Rectal smooth muscle tissue (tissue), 1 donor: ENCODE data around the gene PPP1R9A.

Experiments used
- H3K27ac ChIP-seq: one replicate; pipeline ENCODE4 v1.7.0; 2013; ENCODE audit warnings: low read depth, low read length, inconsistent platforms
- H3K27me3 ChIP-seq: one replicate; pipeline ENCODE4 v1.7.0; 2013; ENCODE audit warnings: low read length; ENCODE audit not compliant: control insufficient read depth, insufficient read depth
- H3K36me3 ChIP-seq: one replicate; pipeline ENCODE4 v1.7.0; 2013; ENCODE audit warnings: low read length; ENCODE audit not compliant: control insufficient read depth, insufficient read depth
- H3K4me1 ChIP-seq: one replicate; pipeline ENCODE4 v1.7.0; 2013; ENCODE audit warnings: low read length; ENCODE audit not compliant: control insufficient read depth, insufficient read depth
- H3K4me3 ChIP-seq: one replicate; pipeline ENCODE4 v1.7.0; 2013; ENCODE audit warnings: low read length
- H3K9ac ChIP-seq: one replicate; pipeline ENCODE4 v1.7.0; 2013; ENCODE audit warnings: low read length

Gene PPP1R9A

DNA sequence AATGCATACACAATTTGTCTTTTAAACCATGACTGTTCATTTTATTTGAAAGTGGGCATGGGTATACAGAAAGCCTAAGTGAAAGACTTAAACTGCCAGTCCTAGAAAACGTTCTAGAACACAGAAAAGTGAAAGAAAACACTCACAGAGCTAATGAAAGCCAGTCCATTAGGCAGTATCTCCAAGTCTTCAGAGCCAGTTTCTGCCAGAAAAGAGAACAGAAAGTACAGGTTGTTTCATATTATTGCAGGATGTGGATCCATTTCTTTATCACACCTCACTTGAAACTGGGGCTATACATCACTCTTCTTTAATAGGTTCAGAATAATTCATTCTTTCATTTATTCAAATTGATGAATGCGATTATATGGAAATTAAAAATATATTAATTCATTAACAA, 409.2 kb downstream of the PPP1R9A start:
- H3K27ac ChIP-seq: no peak overlapping the region
- no peaks in the 10 kb centered on the region for H3K27me3 ChIP-seq
- H3K9ac ChIP-seq: no peak overlapping the region
- no peak overlapping the region for H3K4me3 ChIP-seq
- H3K36me3 ChIP-seq: no peaks in the 10 kb centered on the region
- no peaks in the 10 kb centered on the region for H3K4me1 ChIP-seq

GRCh38 chr7:95317546-95317945, 410.2 kb downstream of the PPP1R9A start:
- Histone ChIP-seq H3K27ac (no peak overlapping the region), H3K9ac (no peak overlapping the region), H3K36me3 (no peaks in the 10 kb centered on the region), H3K27me3 (no peaks in the 10 kb centered on the region), H3K4me1 (no peaks in the 10 kb centered on the region), H3K4me3 (no peak overlapping the region)

DNA sequence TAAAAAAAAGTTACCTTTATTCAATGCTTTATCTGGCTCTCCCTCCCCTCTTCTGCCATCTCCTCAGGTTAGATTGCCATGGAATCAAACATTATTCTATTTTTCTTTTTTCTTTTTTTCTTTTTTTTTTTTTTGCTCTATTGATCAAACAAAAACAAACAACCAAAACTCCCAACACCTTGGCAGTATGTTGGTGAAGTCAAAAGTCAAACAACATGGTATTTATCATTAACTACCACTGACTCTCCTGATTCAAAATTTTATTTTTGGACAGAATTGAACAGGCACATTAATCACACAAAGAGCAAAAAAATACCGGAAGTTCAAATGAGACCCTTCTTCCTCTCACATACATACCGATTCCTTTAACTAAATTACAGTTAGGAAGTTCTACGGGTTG, 410.6 kb downstream of the PPP1R9A start:
- no peak overlapping the region for H3K4me3 ChIP-seq
- H3K27ac ChIP-seq: no peak overlapping the region
- no peak overlapping the region for H3K9ac ChIP-seq
- H3K4me1 ChIP-seq: no peaks in the 10 kb centered on the region
- H3K27me3 ChIP-seq: no peaks in the 10 kb centered on the region
- no peaks in the 10 kb centered on the region for H3K36me3 ChIP-seq

DNA sequence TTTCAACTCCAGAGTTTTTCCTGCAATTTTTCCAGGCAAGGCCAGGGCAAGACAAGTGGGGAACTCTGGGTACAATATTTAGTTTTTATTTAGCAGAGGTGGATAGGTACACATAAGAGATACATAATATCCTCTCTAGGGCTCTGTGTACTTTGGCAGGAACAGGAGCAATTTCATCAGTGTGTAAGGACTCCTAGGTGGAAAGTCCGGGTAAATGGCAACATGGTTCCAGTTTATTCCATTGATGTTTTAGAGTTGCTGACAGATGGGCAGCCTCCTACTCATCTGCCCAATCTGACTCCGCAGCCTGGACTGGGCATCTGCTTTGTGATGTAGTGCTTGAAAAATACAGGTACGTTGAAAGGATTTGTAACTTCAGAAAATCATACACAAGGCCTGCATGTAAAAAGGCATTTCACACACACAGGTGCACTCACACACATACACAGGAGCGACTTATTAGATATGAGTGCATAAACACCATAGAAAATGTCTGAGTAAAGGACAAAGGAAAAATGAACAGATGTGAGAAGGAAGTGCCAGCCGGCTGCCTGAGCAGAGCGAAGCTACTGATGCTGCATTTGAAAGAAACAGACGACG, 411.2 kb downstream of the PPP1R9A start:
- no peaks in the 10 kb centered on the region for H3K36me3 ChIP-seq
- H3K9ac ChIP-seq: no peak overlapping the region
- no peak overlapping the region for H3K27ac ChIP-seq
- no peak overlapping the region for H3K4me3 ChIP-seq
- H3K4me1 ChIP-seq: no peaks in the 10 kb centered on the region
- no peaks in the 10 kb centered on the region for H3K27me3 ChIP-seq

DNA sequence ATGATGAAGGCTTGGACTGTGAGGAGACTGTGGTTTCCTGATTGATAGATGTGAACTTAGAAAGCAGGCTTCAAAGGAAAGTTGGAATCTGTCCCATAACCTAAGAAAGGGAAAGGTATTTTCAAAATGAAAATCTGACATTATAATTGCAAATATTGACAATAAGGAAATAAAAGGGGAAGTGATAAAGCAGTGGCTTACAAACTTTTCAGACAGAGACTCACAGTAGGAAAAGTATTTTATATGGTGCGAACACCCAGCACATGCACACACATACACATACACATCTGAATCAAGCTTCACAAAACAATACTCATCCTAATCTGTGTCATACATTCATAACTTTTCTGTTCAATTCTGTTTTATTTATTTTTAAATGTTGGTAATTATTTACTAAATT, 412.2 kb downstream of the PPP1R9A start:
- H3K27ac ChIP-seq: no peak overlapping the region
- H3K9ac ChIP-seq: no peak overlapping the region
- no peaks in the 10 kb centered on the region for H3K27me3 ChIP-seq
- H3K4me1 ChIP-seq: no peaks in the 10 kb centered on the region
- no peaks in the 10 kb centered on the region for H3K36me3 ChIP-seq
- no peak overlapping the region for H3K4me3 ChIP-seq

- Histone ChIP-seq H3K9ac (no peak overlapping the region), H3K27me3 (no peaks in the 10 kb centered on the region), H3K27ac (no peak overlapping the region), H3K4me1 (no peaks in the 10 kb centered on the region), H3K36me3 (no peaks in the 10 kb centered on the region), H3K4me3 (no peak overlapping the region)
Observed at GRCh38 chr7:95320651-95321050, 413.3 kb downstream of the PPP1R9A start.

GRCh38 chr7:95321720-95322119, 414.3 kb downstream of the PPP1R9A start:
- H3K9ac ChIP-seq: no peak overlapping the region
- H3K27me3 ChIP-seq: no peaks in the 10 kb centered on the region
- H3K27ac ChIP-seq: no peak overlapping the region
- no peaks in the 10 kb centered on the region for H3K36me3 ChIP-seq
- H3K4me3 ChIP-seq: no peak overlapping the region
- no peaks in the 10 kb centered on the region for H3K4me1 ChIP-seq

DNA sequence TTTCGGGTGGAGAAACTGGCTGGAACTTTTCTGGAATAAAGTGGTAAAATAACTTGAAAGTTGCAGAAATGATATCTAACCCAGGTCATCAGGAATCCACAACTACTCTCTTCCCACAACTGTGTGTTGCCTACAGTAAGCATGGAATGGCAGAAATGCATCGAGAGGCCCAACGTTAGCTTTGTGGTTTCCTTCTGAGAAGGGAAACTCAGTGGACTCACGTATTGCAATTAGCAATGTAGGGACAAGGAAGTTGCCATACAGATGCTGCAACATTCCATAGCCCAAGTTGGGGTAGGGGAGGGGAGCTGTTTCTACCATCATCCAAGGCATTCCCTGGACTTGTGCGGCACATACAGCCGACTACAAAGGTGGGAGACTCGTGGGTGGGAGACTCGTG, 415.0 kb downstream of the PPP1R9A start:
- no peak overlapping the region for H3K9ac ChIP-seq
- H3K36me3 ChIP-seq: no peaks in the 10 kb centered on the region
- no peaks in the 10 kb centered on the region for H3K27me3 ChIP-seq
- H3K4me1 ChIP-seq: no peaks in the 10 kb centered on the region
- H3K27ac ChIP-seq: no peak overlapping the region
- no peak overlapping the region for H3K4me3 ChIP-seq

- no peak overlapping the region for H3K9ac ChIP-seq
- H3K4me1 ChIP-seq: no peaks in the 10 kb centered on the region
- H3K4me3 ChIP-seq: no peak overlapping the region
- no peaks in the 10 kb centered on the region for H3K27me3 ChIP-seq
- no peaks in the 10 kb centered on the region for H3K36me3 ChIP-seq
- H3K27ac ChIP-seq: no peak overlapping the region
Observed at GRCh38 chr7:95322854-95323253, 415.5 kb downstream of the PPP1R9A start.

DNA sequence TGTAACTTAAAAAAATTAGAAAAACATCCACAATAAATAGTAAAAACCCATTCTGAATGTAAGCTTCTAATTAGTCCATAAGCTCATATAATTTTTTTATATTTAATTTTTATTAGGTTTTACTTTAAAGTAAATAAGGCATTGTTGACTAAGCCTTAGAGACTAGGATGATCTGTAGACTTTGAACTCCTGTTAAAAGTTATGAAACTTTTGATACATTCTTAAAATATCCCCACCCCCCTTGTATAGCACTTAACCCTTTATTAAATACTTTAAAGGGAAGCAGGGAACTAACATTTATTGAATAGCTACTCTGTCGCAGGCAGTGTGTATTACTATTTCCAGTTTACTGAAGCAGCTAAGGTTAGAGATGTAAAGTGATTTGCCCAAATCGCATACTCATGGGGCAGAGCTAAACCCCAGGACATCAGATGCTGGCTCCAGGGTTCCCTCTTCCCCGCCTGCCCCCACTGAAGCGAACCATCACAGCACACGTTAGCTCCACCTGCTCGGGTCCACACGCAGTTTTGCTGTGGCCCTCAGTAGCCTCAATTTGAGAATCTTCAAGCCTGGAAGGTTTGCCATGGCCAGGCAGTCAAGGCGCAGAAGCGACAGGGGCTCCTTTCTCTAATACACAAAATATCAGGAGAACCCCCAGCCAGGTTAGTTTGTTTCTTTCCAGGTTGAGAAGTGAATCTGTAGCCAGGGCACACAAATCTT, 416.2 kb downstream of the PPP1R9A start:
- Histone ChIP-seq H3K27me3 (no peaks in the 10 kb centered on the region), H3K9ac (no peak overlapping the region), H3K4me3 (no peak overlapping the region), H3K27ac (no peak overlapping the region), H3K4me1 (no peaks in the 10 kb centered on the region), H3K36me3 (no peaks in the 10 kb centered on the region)

DNA sequence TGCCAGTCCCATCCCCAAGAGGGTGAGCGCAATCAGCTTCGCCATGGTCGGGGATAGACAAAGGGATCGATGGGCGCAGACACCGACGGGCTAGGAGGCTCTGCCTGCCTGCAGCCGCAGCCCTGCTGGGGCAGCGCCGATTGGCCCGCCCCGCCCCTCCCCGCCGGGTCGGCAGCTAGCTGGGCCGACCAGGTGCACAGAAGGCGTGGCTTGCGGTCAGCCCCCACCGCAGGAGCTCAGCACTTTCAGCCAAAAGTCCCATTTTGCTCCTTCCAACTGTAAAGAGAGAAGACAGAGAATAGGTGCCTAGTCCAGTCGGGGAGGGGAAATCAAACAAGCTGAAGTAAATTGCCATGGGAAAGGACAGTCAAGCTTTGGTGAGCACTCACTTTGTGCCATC, 417.0 kb downstream of the PPP1R9A start, which contains the start of gene PON1:
PON1 (minus strand) TSS at position 102 of the 400 bp plus-strand sequence; CDS start at position 45, 57 bp downstream.
- Histone ChIP-seq H3K4me1 (no peaks in the 10 kb centered on the region), H3K27ac (no peak within 1 kb of the TSS), H3K27me3 (no peaks in the 10 kb centered on the region), H3K4me3 (peak within 1 kb of the TSS; percentile 10), H3K9ac (no peak within 1 kb of the TSS), H3K36me3 (no peaks in the 10 kb centered on the region)

- no peaks in the 10 kb centered on the region for H3K27me3 ChIP-seq
- no peak overlapping the region for H3K9ac ChIP-seq
- no peak overlapping the region for H3K4me3 ChIP-seq
- H3K36me3 ChIP-seq: no peaks in the 10 kb centered on the region
- no peaks in the 10 kb centered on the region for H3K4me1 ChIP-seq
- H3K27ac ChIP-seq: no peak overlapping the region
Observed at GRCh38 chr7:95327356-95327755, 420.0 kb downstream of the PPP1R9A start.
